CD4-positive, alpha-beta T cell treated with Interleukin-1 beta for 1 hour (primary cell): Measurements from ENCODE around the gene CALHM5.

Source experiments
- DNase-seq, 2 donors: peaks; one replicate each; pipeline ENCODE4 v3.0.0-alpha.2; 2020 to 2022

CALHM5 gene

DNA sequence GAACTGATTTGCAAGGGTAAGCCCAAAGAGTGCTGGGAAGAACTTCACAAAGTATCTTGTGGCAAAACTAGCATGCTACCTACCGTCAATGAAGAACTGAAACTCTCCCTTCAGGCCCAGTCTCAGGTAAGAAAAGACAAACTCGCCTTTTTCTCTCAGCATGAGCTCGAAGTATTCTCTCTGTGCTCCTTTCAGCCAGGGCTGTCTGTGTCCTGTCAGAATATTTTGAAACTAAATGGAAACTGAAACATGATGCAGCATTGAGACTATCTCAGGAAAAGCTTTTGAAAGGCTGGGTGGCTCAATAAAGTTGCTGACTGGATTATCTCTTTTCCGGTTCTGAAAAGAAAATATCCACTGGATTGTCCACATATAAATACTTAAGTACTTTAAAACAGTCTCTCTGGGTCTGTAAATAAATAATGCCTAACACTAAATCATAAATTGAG, 696 bp downstream of the CALHM5 start:
- no peak for DNase-seq

GRCh38 chr6:116512734-116513133, 1.3 kb downstream of the CALHM5 start:
- no peak for DNase-seq

GRCh38 chr6:116513224-116513875, 1.9 kb downstream of the CALHM5 start:
- DNase-seq: no peak

GRCh38 chr6:116514111-116514510, 2.7 kb downstream of the CALHM5 start:
- DNase-seq: no peak

GRCh38 chr6:116515141-116515540, 3.7 kb downstream of the CALHM5 start:
- no peak for DNase-seq

DNA sequence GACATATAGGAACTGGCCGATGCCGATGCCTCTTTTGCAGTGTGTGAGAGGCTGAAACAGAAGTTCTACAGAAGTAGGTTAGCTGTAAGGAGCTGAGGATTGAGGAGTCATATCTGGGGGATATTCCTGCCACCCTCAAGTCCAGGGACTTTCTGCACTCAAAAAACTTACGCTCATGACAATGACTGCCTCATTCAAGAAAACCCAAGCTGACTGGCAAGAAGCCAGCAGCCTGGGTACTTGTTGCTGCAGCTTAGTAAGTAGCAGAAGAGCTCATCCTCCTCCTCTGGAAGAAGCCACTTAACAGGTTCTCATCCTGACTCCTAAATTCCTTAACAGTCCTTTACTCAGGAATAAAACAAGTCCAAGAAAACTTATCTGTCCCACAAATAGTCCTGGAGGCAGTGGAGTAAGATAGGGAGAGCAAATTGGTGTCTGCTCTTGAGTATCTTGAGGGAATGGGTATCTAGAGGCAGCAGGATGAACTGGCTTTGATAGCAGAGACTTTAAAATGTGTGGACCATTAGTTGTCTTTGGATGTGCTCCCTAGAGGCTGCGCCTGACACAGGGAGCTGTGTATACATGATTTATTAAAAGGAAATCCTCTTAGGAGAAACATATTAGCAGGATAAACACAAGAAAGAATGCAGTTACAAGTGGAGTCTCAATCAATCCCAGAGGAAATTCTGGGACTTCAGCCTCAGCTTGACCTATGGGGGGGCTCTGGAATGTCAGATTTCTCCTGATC, 7.4 kb downstream of the CALHM5 start:
- DNase-seq: no peak

- DNase-seq: no peak
Measured at GRCh38 chr6:116522896-116523295, 11.5 kb downstream of the CALHM5 start.

GRCh38 chr6:116524236-116524635, 12.8 kb downstream of the CALHM5 start:
- DNase-seq: no peak

GRCh38 chr6:116528133-116528532, 16.7 kb downstream of the CALHM5 start:
- DNase-seq: no peak

DNA sequence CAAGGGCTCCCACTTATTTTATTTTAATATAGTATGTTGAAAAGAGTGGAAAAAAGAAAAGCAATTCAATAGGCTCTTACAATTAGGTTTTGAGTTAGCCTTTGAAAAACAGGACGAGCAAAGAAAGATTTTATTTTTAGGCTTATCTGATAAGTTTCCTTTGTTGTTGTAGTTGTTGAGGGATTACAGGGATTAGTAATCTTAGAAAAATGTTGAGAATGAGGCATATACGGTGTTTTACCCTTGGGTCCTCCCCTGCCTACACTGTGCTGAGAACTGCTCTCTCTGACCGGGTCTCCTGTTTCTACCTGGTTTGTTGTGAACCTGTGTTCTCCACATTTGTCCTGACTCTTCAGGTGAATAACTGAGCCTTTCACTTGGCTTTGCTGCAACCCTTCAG, 17.3 kb downstream of the CALHM5 start:
- no peak for DNase-seq

- no peak for DNase-seq
Measured at GRCh38 chr6:116529466-116530290, 18.2 kb downstream of the CALHM5 start.

DNA sequence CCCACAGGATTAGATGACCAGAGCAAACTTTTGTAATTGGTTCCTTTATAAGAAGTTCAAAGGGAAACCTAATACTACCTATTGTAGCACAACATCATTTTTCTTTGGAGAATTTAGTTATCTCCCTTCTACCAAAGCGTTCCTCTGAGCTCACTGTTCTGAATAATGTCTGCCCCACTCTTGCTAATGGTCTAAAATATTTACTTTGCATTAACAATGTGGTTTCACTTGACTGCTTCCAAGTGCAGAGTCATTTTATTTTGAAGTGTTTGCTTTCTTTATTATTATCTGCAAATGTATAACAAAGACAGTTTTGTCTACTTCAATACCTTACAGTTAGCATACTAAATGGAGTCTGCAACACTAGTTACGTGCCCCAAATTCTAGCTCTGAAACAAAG, 19.0 kb downstream of the CALHM5 start:
- DNase-seq: no peak

- DNase-seq: peak; percentile 56 to 70
Measured at GRCh38 chr6:116531675-116532570, 20.5 kb downstream of the CALHM5 start.

DNA sequence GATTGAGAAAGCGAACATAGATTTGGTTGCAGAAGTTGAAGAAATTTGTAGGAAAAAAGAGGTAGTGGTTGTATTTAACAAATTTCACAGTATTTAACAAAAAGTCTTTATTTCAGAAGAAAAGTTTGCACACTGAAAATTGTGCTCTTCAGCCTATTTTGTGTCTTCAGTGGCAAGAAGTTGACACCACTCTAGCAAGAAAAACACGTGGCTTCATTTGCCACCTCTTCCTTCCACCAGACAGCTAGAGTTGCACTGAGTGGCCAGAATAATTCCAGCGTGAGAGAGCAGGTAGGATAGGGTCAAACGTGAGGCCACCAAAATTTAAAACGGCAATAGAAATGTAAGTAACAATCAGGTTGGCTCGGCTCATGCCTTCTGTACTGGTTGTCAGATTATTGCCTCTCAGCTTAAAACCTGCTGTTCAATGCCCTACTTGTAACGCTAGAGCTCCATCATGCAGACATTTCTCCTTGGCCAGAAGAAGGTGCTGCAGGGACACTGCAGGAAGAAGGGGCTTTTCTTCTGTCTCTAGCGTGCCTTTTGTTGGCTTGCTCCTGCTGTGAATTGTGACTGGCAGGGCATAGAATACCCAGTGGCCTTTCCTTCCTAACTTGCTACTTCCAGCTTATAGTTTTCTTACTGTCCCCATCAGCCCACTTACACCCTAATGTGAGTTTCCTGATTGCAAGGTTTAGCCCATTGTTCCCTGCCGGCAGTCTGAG, 22.0 kb downstream of the CALHM5 start:
- DNase-seq: no peak

DNA sequence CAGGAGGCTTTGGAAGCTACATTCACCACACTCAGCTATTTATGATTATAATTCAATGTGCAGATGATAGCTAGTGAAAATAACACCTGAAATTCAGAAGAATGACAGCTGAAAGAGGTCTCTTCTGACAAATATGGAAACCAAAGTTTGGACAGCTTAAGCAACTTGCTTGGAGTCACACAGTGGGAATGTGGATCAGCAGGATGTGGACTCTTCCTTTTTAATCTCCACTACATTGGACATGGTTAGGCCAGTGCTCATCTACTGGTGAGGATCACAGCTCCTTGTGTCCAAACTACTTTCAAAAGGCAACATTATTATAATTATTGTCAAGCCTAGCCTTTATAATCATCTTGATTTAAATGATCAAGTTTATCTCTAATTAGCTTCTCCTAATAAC, 23.7 kb downstream of the CALHM5 start:
- no peak for DNase-seq

GRCh38 chr6:116536216-116536621, 24.8 kb downstream of the CALHM5 start:
- peak in 1 of 2 donors; percentile 61 for DNase-seq

GRCh38 chr6:116542426-116542825, 31.0 kb downstream of the CALHM5 start:
- DNase-seq: no peak

GRCh38 chr6:116543149-116543548, 31.7 kb downstream of the CALHM5 start:
- DNase-seq: no peak

- no peak for DNase-seq
Measured at GRCh38 chr6:116545651-116546050, 34.2 kb downstream of the CALHM5 start, which contains the start of gene TRAPPC3L. Gene TRAPPC3L (minus strand): TSS chr6:116545684. CDS start chr6:116545514, 170 bp downstream.

- DNase-seq: no peak
Measured at GRCh38 chr6:116547358-116547757, 35.9 kb downstream of the CALHM5 start.

- no peak for DNase-seq
Measured at GRCh38 chr6:116550796-116551195, 39.4 kb downstream of the CALHM5 start.

DNA sequence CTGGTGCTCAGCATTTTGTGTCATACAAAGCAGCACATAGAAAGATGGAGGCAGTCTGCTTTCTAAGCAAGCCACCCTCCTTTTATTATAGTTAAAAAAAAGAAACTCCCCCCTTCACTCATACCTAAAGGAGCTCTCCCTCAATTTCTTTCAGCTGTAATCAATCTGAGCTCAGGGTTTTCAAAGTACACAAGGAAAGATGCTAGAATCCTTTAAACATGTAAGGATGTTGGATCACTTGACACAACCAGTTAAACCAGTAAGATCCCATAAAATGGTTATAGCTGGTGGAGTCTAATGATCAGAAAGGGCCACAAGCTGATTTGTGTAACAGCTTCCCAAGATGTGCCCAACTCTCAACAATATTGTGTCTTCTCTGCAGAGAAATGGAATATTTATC, 42.0 kb downstream of the CALHM5 start, which contains the start of gene CALHM4:
Gene CALHM4 (plus strand): TSS at position 301 of the 400 bp plus-strand sequence. CDS start 43 bp downstream, at position 344.
- no peak for DNase-seq
